NCI-H82 treated with DMSO at 0.1 percent for 48 hours (cell line): ENCODE measurements around the gene EXD3.
A peak's percentile ranks its signal among the peaks of the same experiment; 100 is the strongest.
"Not testable (repeated sequence)": the region's sequence is repeated elsewhere in the genome, so short reads cannot be mapped to it uniquely, and the experiment has no call there.

ENCODE experiments used
- DNase-seq: peaks from one replicate; lab custom pipeline; 2025; ENCODE audit not compliant: unreplicated experiment; lab: John Stamatoyannopoulos, UW

Gene EXD3

GRCh38 chr9:137422604-137423513 lies at the start of gene EXD3, which contains the start of gene NOXA1:
Gene EXD3 (minus strand): TSS chr9:137423162. CDS start chr9:137395357, 27,805 bp downstream.
Gene NOXA1 (plus strand): TSS chr9:137423393. CDS start chr9:137423530, 137 bp downstream.
- DNase-seq: peak; percentile 71

DNA sequence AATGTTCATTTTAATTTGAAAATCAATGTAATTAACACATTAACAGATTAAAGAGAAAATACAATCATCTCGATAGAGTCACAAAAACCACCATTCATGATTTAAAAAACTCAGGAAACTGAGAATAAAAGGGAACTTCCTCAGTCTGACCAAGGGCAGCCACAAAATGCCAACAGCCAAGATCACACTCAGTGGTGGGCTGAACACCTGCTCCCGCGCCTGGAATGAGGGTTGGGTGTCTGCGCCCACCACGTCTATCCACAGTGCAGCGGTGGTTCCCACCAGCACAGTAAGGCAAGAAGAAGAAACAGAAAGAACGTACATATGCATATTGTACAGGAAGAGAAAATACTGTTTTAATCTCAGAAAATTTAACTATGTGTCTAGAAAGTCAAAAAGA lies 47.8 kb upstream of the EXD3 start:
- DNase-seq: no peak

DNA sequence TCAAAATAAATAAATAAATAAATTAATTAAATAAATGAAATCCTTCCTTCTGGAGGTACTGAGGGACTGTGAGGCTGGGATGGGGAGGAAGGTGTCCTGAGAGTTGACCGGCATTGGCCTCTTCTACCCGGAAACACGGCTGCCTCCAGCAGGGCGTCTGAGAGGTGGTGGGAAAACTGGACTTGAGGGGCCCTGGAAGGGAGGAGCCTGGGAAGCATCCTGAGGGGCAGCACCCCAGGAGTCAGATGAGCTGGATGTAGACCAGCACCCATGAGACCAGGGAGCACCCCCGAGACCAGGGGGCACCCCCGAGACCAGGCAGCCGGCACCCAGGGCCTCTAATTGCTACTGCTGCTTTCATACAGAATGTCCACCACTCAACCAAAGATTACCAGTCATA lies 44.9 kb upstream of the EXD3 start:
- DNase-seq: no peak

DNA sequence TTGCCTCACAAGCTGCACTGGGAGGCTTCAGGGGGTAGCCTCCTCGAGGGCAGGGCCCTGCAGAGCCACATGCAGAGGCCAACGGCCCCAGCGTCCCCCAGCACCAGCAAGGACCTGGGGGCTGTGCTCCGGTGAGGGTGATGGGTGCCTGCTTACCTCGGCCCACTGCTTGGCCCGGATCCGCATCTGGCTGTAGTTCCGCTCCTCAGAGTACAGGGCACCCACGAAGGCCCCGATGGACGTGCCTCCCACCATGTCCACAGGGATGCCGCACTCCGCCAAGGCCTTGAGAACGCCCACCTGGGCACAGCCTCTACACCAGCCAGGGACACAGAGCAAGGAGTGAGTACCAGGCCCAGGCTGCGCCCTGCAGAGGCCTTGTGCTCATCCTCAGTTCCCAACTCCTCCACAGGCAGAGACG lies 44.2 kb upstream of the EXD3 start:
- no peak for DNase-seq

GRCh38 chr9:137466389-137467085 lies 43.6 kb upstream of the EXD3 start:
- DNase-seq: not testable (repeated sequence)

GRCh38 chr9:137465720-137466388 lies 42.9 kb upstream of the EXD3 start:
- DNase-seq: no peak

- no peak for DNase-seq
These were observed 42.2 kb upstream of the EXD3 start for GRCh38 chr9:137465000-137465719.

- DNase-seq: no peak
These were observed 41.5 kb upstream of the EXD3 start for GRCh38 chr9:137464291-137464999.

- no peak for DNase-seq
These were observed 40.9 kb upstream of the EXD3 start for GRCh38 chr9:137463931-137464290.

DNA sequence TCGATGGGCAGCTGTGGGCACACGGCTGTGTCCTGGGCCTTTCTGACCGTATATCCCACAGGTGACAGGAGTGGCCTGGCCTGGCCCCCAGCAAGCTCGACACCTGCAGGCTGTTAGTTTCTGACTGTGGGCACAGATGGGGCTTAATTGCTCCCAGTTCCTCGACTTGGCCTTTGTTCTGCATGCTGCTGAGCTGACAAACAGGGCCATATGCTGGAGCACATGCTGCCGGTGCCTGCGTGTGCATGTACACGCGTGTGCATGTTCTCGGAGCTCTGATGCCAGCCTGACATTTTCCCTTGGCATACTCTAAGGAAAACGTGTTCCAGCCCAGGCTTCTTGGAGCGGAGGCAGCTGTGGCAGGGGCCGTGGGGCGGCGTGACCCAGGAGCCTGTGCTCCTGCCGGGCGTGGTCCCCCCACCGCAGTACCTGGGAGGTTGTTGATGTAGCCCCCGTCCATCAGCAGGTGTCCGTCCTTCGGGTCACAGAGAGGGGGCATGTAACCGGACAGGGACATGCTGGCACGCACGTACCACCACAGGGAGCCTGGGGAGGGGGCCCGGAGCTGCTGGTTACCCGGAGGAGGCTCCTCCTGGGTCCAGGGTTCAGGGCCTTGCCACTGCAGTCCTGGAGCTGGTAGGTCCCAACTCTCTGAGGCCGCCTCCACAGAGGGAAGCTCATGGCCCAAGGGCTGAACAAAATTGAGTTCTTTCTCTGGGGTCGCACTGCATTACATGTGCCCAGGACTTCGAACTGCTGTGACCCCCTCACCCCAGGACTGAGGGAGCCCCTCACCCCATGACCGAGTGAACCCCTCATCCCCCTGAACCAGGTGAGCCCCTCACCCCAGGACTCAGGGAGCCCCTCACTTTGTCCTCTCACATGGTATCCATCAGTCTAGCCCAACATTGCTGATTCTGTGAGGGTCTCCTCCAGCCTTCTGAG lies 40.3 kb upstream of the EXD3 start:
- DNase-seq: no peak

DNA sequence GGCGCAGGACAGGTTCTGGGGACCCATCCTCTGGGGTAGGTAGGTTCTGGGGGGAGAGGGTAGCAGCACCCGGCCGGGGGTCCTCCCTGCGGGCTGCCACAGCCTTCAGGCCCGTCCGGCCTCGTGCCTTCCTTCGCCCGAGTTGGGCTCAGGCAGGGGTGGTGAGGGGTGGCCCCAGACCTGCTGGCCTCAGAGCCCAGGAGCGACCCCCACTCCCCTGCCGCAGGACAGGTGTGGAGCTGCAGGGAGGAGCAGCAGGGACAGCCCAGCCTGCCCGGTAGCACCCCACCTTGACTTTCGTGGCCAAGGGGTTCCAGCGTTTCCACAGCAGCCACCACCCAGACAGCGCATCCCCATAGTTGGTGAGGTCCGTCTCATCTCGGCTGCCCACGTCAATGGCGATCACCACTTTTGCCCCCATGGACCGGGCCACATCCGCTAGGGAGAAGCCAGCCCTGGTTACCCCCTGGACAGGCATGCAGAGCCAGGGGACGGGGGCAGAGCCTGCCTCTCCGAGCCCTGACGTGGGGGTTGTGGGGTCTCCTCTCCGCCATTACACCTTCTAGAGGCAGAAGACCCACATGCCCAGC lies 39.5 kb upstream of the EXD3 start:
- no peak for DNase-seq

DNA sequence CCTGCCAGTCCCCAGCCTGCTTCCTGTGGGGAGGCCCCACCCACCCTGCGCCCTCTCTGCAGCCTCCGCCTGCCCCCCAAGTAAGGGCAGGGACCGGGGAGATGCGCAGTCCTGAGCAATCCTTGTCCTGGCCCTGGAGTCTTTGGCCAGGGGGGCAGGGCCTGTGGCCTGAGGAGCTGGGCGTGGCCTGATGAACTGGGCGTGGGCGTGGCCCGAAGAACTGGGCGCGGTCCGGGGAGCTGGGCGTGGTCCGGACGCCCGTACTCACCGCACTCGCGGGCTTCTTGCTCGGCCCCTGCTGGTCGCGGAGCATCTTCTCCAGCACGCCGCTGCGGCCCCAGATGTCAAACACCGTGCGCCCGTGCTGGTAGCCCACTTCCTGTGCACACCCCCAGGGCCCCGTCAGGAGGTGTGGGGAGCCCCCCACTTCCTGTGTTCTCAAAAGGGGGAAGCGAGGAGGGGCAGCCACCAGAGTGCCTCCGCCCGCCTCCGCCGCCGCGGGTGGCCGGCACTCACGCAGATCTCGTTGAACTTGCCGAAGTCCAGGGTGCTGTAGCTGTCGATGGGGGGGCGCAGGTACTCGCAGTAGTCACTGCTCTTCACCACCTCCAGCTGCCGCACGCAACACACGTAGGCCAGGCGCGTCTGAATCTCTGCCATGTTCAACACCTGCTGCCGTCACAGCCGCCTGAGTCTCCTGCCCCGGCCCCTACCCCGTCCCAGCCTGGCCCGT lies 38.9 kb upstream of the EXD3 start:
- no peak for DNase-seq

DNA sequence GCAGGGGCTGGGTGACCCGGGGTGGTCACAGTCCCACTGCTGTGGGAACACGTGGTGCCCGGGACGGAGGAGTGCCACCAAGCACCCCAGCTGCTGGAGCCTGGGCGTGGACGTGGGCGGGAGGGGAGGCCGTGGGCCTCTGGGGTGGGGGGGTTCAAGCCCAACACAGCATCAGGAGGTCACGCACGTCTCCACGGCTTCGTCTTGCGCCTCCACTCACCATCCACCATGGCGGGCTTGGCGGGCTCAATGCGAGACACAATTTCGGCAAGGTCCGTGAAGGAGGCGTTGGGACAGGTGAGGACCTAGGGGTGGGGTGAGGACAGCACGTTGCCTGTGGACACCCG lies 38.3 kb upstream of the EXD3 start:
- no peak for DNase-seq

GRCh38 chr9:137460363-137461315 lies 37.7 kb upstream of the EXD3 start:
- no peak for DNase-seq

GRCh38 chr9:137459601-137460362 lies 36.8 kb upstream of the EXD3 start:
- DNase-seq: no peak

- peak; percentile 57 for DNase-seq
These were observed 36.2 kb upstream of the EXD3 start, which contains the start of gene NSMF for GRCh38 chr9:137459152-137459600. Gene NSMF (minus strand): TSS chr9:137459334. CDS start chr9:137459102, 232 bp downstream.
